Measurements from ENCODE around the gene PURB.
A peak's percentile ranks its signal among the peaks of the same experiment; 100 is the strongest.
"Not testable (repeated sequence)": the region's sequence is repeated elsewhere in the genome, so short reads cannot be mapped to it uniquely, and the experiment has no call there.

PURB gene

DNA sequence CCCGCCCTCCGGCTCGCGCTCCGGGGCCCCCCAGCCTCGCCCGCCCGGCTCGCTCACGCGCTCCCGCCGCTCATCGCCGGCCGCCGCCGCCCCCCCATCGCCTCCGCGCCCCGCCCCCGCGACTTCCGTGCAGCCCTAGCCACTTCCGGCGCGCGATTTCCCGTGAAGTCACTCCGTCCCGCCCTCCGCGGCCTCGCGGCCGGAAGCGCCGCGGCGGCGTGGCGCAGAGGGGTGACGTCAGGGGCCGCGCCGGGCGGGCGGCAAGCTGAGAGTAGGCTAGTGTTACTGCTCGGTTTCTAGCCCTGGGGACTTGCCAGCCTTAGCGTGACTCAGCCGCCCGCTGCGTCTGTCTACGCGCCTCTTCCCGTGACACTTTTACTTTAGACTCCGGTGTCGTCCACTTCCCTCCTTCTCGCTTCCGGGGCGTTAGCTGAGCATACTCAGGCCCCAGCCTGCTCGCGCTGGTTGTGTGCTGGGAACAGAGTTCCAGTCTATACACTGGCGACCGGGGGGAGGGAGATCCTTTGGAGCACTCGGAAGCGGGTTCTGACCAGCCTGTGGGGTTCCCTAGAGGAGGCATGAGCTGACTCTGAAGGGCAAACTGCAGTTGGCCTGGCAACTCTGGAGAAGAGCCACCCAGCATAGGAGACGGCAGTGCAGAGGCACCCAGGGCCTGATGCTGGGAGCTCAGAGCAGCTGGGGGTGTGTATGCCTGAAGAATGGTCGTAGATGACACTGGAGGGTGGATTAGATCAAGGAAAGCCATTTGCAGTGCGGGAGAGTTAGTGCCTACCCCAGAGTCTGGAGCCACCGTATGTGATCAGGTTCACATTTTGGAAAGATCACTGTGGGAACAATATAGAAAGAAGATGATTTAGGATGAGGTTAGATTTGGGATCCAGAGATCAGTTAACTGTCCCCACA, at the start of gene PURB:
TSS of gene PURB (minus strand) at position 137 of the 924 bp plus-strand sequence. CDS start 182 bp downstream, outside the sequence.
- TF ChIP-seq, protein P1, sequence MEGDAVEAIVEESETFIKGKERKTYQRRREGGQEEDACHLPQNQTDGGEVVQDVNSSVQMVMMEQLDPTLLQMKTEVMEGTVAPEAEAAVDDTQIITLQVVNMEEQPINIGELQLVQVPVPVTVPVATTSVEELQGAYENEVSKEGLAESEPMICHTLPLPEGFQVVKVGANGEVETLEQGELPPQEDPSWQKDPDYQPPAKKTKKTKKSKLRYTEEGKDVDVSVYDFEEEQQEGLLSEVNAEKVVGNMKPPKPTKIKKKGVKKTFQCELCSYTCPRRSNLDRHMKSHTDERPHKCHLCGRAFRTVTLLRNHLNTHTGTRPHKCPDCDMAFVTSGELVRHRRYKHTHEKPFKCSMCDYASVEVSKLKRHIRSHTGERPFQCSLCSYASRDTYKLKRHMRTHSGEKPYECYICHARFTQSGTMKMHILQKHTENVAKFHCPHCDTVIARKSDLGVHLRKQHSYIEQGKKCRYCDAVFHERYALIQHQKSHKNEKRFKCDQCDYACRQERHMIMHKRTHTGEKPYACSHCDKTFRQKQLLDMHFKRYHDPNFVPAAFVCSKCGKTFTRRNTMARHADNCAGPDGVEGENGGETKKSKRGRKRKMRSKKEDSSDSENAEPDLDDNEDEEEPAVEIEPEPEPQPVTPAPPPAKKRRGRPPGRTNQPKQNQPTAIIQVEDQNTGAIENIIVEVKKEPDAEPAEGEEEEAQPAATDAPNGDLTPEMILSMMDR (IDR thresholded peaks at IDR 0.05; ENCODE audit: insufficient read depth, low read length, poor library complexity, severe bottlenecking) = no peak
- DNase-seq (ENCODE audit: extremely low read depth, insufficient read length) = peak; percentile 99
- peak within 1 kb of the TSS; percentile 91 for H3K4me3 ChIP-seq (replicated peaks; ENCODE audit: low read depth, low read length)
- no peaks in the 10 kb centered on the region for H3K27me3 ChIP-seq (replicated peaks; ENCODE audit: control insufficient read depth, insufficient read depth, low read length)
- no peaks in the 10 kb centered on the region; the same call in 1 of the 2 replicates for H3K36me3 ChIP-seq (ENCODE audit: control insufficient read depth, insufficient read depth, low read length)

DNA sequence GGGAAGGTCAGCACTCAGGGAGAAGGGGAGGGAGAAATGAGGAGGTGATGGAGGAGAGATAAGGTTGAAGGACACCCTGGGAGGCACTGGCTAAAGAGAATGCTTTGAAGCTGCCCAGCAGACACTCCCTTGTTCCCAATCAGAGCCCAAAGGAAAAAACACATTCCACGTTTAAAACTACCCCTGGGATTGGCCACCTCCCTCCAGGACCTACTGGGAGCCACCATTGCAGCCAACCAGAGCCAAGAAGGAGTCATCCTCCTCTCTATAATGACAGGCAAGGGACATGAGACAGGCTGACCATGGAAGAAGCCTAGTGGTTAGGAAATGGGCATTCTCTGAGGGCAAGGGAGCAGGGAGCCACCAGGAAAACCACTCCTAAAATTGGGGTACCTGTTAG, 49.7 kb upstream of the PURB start:
- Histone ChIP-seq H3K4me3 (replicated peaks; ENCODE audit: low read depth, low read length) (no peak overlapping the region), H3K36me3 (ENCODE audit: control insufficient read depth, insufficient read depth, low read length) (no peaks in the 10 kb centered on the region), H3K27me3 (replicated peaks; ENCODE audit: control insufficient read depth, insufficient read depth, low read length) (no peaks in the 10 kb centered on the region)
- TF ChIP-seq, protein P1 (IDR thresholded peaks at IDR 0.05; ENCODE audit: insufficient read depth, low read length, poor library complexity, severe bottlenecking) = no peak
- DNase-seq (ENCODE audit: extremely low read depth, insufficient read length) = no peak

DNA sequence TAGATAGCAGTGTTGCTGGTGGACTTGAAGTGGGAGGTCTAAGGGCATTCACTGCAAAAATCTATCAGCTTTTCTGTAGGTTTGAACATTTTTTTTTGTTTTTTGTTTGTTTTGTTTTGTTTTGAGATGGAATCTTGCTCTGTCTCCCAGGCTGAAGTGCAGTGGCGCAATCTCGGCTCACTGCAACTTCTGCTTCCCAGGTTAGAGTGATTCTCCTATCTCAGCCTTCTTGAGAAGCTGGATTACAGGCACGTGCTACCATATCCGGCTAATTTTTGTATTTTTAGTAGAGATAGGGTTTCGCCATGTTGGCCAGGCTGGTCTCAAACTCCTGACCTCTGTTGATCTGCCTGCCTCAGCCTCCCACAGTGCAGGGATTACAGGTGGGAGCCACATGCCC, 49.2 kb upstream of the PURB start:
- not testable (repeated sequence) for H3K36me3 ChIP-seq (ENCODE audit: control insufficient read depth, insufficient read depth, low read length); H3K27me3 ChIP-seq (replicated peaks; ENCODE audit: control insufficient read depth, insufficient read depth, low read length); DNase-seq (ENCODE audit: extremely low read depth, insufficient read length); H3K4me3 ChIP-seq (replicated peaks; ENCODE audit: low read depth, low read length)

- Histone ChIP-seq H3K27me3 (replicated peaks; ENCODE audit: control insufficient read depth, insufficient read depth, low read length) (no peaks in the 10 kb centered on the region), H3K36me3 (ENCODE audit: control insufficient read depth, insufficient read depth, low read length) (no peaks in the 10 kb centered on the region), H3K4me3 (replicated peaks; ENCODE audit: low read depth, low read length) (no peak overlapping the region)
- DNase-seq (ENCODE audit: extremely low read depth, insufficient read length) = no peak
- TF ChIP-seq, protein P1 (IDR thresholded peaks at IDR 0.05; ENCODE audit: insufficient read depth, low read length, poor library complexity, severe bottlenecking) = no peak
Measured at GRCh38 chr7:44930921-44931320, 45.6 kb upstream of the PURB start.

- Histone ChIP-seq H3K36me3 (ENCODE audit: control insufficient read depth, insufficient read depth, low read length) (no peaks in the 10 kb centered on the region), H3K4me3 (replicated peaks; ENCODE audit: low read depth, low read length) (no peak overlapping the region), H3K27me3 (replicated peaks; ENCODE audit: control insufficient read depth, insufficient read depth, low read length) (no peaks in the 10 kb centered on the region)
- TF ChIP-seq, protein P1 (IDR thresholded peaks at IDR 0.05; ENCODE audit: insufficient read depth, low read length, poor library complexity, severe bottlenecking) = no peak
- no peak for DNase-seq (ENCODE audit: extremely low read depth, insufficient read length)
Measured at GRCh38 chr7:44922351-44922694, 37.0 kb upstream of the PURB start.

GRCh38 chr7:44921607-44922350, 36.4 kb upstream of the PURB start:
- H3K36me3 ChIP-seq (ENCODE audit: control insufficient read depth, insufficient read depth, low read length) = no peaks in the 10 kb centered on the region
- no peaks in the 10 kb centered on the region for H3K27me3 ChIP-seq (replicated peaks; ENCODE audit: control insufficient read depth, insufficient read depth, low read length)
- H3K4me3 ChIP-seq (replicated peaks; ENCODE audit: low read depth, low read length) = no peak overlapping the region
- TF ChIP-seq, protein P1 (IDR thresholded peaks at IDR 0.05; ENCODE audit: insufficient read depth, low read length, poor library complexity, severe bottlenecking) = peak; percentile 90
- DNase-seq (ENCODE audit: extremely low read depth, insufficient read length) = peak; percentile 63

Measured in GM06990 (cell line).